ENCODE data around the gene NUP42. TPM values are rescaled to one million over a fixed set of nuclear protein-coding genes. Genes with fewer than 3 reads are reported as not detected.

Gene NUP42
- total RNA-seq, 1 experiment from 2014 or later, result 48.6 TPM

DNA sequence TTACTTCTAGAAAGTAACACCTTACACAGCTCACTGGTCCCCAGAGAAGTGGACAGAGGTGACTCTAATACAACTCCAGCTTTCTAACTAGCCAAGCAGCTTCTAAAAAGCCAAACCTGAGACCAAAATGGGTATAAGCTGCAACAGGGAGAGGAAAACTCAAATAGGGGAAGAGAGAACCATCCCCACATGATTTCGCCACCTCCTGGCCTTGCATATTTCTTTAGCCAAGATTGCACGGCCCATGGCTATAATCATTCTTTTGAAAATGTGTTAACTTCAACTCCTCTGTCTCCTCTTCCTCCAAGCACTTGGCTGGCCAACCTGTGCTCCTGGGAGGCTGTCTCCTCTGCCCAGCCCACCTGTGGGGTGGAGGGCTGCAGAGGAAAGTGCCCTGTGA, 28.7 kb downstream of the NUP42 start:
- Histone ChIP-seq H3K4me1 (ENCODE audit: insufficient read depth, low read length) (no peaks in the 10 kb centered on the region), H3K9me2 (replicated peaks; ENCODE audit: low read length) (no peaks in the 10 kb centered on the region), H3K9me3 (ENCODE audit: low read length) (no peaks in the 10 kb centered on the region), H3K79me2 (ENCODE audit: low read length) (no peaks in the 10 kb centered on the region), H2AFZ (ENCODE audit: low read length) (no peak overlapping the region), H3K9ac (ENCODE audit: low read length) (no peak overlapping the region), H3F3A (ENCODE audit: low read length, unreplicated experiment) (no peaks in the 10 kb centered on the region), H4K20me1 (ENCODE audit: low read length) (no peaks in the 10 kb centered on the region), H3K36me3 (ENCODE audit: low read depth, low read length) (no peaks in the 10 kb centered on the region), H3K4me2 (ENCODE audit: low read length) (no peak overlapping the region), H3K4me3 (ENCODE audit: low read length) (no peak overlapping the region), H3K27me3 (ENCODE audit: low read length) (no peaks in the 10 kb centered on the region), H3K27ac (ENCODE audit: low read length) (no peak overlapping the region)
- ChIA-PET CTCF (no interaction called here), POLR2A (ENCODE audit: unreplicated experiment) (no interaction called here)
- DNase-seq, result no peak
- intact Hi-C loops (cut with micrococcal nuclease), result no loop called here
- ATAC-seq, result no peak
- no TSS peak for BruUV-seq (replicated peaks)
- no peak for TF ChIP-seq EZH2 (IDR thresholded peaks at IDR 0.05; ENCODE audit: low read length, unreplicated experiment)
- TF ChIP-seq, protein P1, sequence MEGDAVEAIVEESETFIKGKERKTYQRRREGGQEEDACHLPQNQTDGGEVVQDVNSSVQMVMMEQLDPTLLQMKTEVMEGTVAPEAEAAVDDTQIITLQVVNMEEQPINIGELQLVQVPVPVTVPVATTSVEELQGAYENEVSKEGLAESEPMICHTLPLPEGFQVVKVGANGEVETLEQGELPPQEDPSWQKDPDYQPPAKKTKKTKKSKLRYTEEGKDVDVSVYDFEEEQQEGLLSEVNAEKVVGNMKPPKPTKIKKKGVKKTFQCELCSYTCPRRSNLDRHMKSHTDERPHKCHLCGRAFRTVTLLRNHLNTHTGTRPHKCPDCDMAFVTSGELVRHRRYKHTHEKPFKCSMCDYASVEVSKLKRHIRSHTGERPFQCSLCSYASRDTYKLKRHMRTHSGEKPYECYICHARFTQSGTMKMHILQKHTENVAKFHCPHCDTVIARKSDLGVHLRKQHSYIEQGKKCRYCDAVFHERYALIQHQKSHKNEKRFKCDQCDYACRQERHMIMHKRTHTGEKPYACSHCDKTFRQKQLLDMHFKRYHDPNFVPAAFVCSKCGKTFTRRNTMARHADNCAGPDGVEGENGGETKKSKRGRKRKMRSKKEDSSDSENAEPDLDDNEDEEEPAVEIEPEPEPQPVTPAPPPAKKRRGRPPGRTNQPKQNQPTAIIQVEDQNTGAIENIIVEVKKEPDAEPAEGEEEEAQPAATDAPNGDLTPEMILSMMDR (conservative IDR thresholded peaks at IDR 0.05; ENCODE audit: low read depth, low read length), result no peak
- TF ChIP-seq EZH2phosphoT487 (IDR thresholded peaks at IDR 0.05; ENCODE audit: borderline replicate concordance, low read length), result no peak

DNA sequence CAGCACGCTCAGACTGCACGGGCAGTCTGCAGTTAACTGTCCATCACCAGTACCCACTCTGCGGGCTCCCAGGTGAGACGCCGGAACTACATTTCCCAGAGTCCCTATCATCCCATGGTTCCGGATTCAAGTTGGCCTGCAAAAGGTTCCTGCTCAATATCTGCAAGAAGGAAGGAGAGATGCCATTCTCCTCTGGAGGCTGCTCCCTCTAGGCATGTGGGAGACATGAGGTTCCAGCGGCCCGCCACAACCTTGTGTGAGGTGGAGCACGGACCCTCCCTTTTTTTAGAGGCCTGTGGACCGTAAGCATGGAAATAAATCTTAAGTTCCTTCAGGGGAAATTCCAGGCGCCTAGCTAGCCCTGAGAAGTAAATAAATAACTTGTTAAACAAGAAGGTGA, 29.7 kb downstream of the NUP42 start:
- no peaks in the 10 kb centered on the region for H3K9me2 ChIP-seq (replicated peaks; ENCODE audit: low read length)
- H4K20me1 ChIP-seq (ENCODE audit: low read length), result no peaks in the 10 kb centered on the region
- H3K79me2 ChIP-seq (ENCODE audit: low read length), result no peaks in the 10 kb centered on the region
- no peak overlapping the region for H2AFZ ChIP-seq (ENCODE audit: low read length)
- ChIA-PET CTCF (interaction anchor here (1.0 kb wide), 1 partner anchor 126 kb away, joined by 3 read pairs; no protein-coding TSS in a partner anchor), POLR2A (ENCODE audit: unreplicated experiment) (no interaction called here)
- no peaks in the 10 kb centered on the region for H3F3A ChIP-seq (ENCODE audit: low read length, unreplicated experiment)
- intact Hi-C loops (cut with micrococcal nuclease), result no loop called here
- TF ChIP-seq EZH2phosphoT487 (IDR thresholded peaks at IDR 0.05; ENCODE audit: borderline replicate concordance, low read length), result no peak
- TF ChIP-seq, protein P1 (conservative IDR thresholded peaks at IDR 0.05; ENCODE audit: low read depth, low read length), result no peak
- TF ChIP-seq EZH2 (IDR thresholded peaks at IDR 0.05; ENCODE audit: low read length, unreplicated experiment), result no peak
- H3K36me3 ChIP-seq (ENCODE audit: low read depth, low read length), result no peaks in the 10 kb centered on the region
- DNase-seq, result no peak
- peak; percentile 40 for ATAC-seq
- no peak overlapping the region for H3K27ac ChIP-seq (ENCODE audit: low read length)
- BruUV-seq (replicated peaks), result no TSS peak
- no peaks in the 10 kb centered on the region for H3K27me3 ChIP-seq (ENCODE audit: low read length)
- H3K4me1 ChIP-seq (ENCODE audit: insufficient read depth, low read length), result no peaks in the 10 kb centered on the region
- no peak overlapping the region for H3K4me3 ChIP-seq (ENCODE audit: low read length)
- H3K9ac ChIP-seq (ENCODE audit: low read length), result no peak overlapping the region
- no peak overlapping the region for H3K4me2 ChIP-seq (ENCODE audit: low read length)
- H3K9me3 ChIP-seq (ENCODE audit: low read length), result no peaks in the 10 kb centered on the region

DNA sequence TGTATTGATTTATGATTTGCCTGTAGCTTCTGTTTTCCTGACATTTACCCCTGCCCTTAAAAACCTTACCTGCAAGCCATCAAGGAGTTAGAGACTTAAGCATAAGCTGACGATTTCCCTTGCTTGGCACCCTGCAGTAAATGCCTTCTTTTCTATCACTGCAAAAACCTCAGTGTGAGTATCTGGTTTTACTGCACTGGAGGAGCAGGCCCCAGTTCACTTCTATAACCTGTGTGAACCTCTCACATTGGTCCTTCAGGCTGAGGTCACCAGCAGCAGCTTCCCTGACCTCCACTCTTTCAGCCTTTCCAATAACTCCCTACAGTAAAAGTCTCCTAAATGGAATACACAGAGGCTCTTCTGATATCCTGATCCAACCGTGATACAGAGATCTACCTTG, 30.5 kb downstream of the NUP42 start:
- intact Hi-C loops (cut with micrococcal nuclease), result no loop called here
- Histone ChIP-seq H3K36me3 (ENCODE audit: low read depth, low read length) (no peaks in the 10 kb centered on the region), H3K27me3 (ENCODE audit: low read length) (no peaks in the 10 kb centered on the region), H3K9me2 (replicated peaks; ENCODE audit: low read length) (no peaks in the 10 kb centered on the region), H3K9ac (ENCODE audit: low read length) (no peak overlapping the region), H2AFZ (ENCODE audit: low read length) (no peak overlapping the region), H3K4me3 (ENCODE audit: low read length) (no peak overlapping the region), H3K79me2 (ENCODE audit: low read length) (no peaks in the 10 kb centered on the region), H4K20me1 (ENCODE audit: low read length) (no peaks in the 10 kb centered on the region), H3K9me3 (ENCODE audit: low read length) (no peaks in the 10 kb centered on the region), H3K4me1 (ENCODE audit: insufficient read depth, low read length) (no peaks in the 10 kb centered on the region), H3K27ac (ENCODE audit: low read length) (no peak overlapping the region), H3F3A (ENCODE audit: low read length, unreplicated experiment) (no peaks in the 10 kb centered on the region), H3K4me2 (ENCODE audit: low read length) (no peak overlapping the region)
- ATAC-seq, result no peak
- POLR2A ChIA-PET (ENCODE audit: unreplicated experiment), result no interaction called here
- no peak for DNase-seq
- CTCF ChIA-PET, result no interaction called here
- BruUV-seq (replicated peaks), result no TSS peak
- TF ChIP-seq, protein P1 (conservative IDR thresholded peaks at IDR 0.05; ENCODE audit: low read depth, low read length), result no peak
- TF ChIP-seq EZH2phosphoT487 (IDR thresholded peaks at IDR 0.05; ENCODE audit: borderline replicate concordance, low read length) (no peak), EZH2 (IDR thresholded peaks at IDR 0.05; ENCODE audit: low read length, unreplicated experiment) (no peak)

All from PC-3 (cell line).